Measurements from ENCODE around the gene PPP6R3.

GRCh38 chr11:68425866-68426380, 34.6 kb upstream of the PPP6R3 start:
- TF ChIP-seq CTCF (IDR thresholded peaks at IDR 0.05) (no peak), POLR2A (IDR thresholded peaks at IDR 0.05) (no peak)

Measured in thyroid gland (tissue), 4 donors.